Smooth muscle cell (in vitro differentiated cells): ENCODE results near the gene HOXA4. TPM values are rescaled to one million over a fixed set of nuclear protein-coding genes. Genes with fewer than 3 reads are reported as not detected.

Experiments used
- DNase-seq: peaks from one replicate; lab custom pipeline; 2025; ENCODE audit not compliant: unreplicated experiment; lab: John Stamatoyannopoulos, UW
- H2AFZ ChIP-seq: fragments of 200-600 bp; sonication (generic); 2 replicates; pipeline ENCODE4 v1.6.0; 2016; ENCODE audit warnings: antibody characterized with exemption, low read depth, mild to moderate bottlenecking
- H3F3A ChIP-seq: fragments of 200-600 bp; sonication (generic); 2 replicates; pipeline ENCODE4 v1.6.0; 2017; ENCODE audit warnings: antibody characterized with exemption, low read depth
- H3K27ac ChIP-seq: fragments of 200-600 bp; sonication (generic); 2 replicates; pipeline ENCODE4 v1.5.1; 2016; ENCODE audit warnings: low read depth, mild to moderate bottlenecking
- H3K27me3 ChIP-seq: fragments of 200-600 bp; sonication (generic); 2 replicates; pipeline ENCODE4 v1.6.1; 2016; ENCODE audit warnings: low read depth, mild to moderate bottlenecking
- H3K36me3 ChIP-seq: fragments of 200-600 bp; sonication (generic); 2 replicates; pipeline ENCODE4 v1.5.1; 2016; ENCODE audit warnings: low read depth
- H3K4me1 ChIP-seq: fragments of 200-600 bp; sonication (generic); 2 replicates; pipeline ENCODE4 v1.5.1; 2016; ENCODE audit warnings: low read depth
- H3K4me2 ChIP-seq: fragments of 200-600 bp; sonication (generic); 2 replicates; pipeline ENCODE4 v1.6.0; 2016; ENCODE audit warnings: mild to moderate bottlenecking
- H3K4me3 ChIP-seq: fragments of 200-600 bp; sonication (generic); 2 replicates; pipeline ENCODE4 v1.5.1; 2016; ENCODE audit warnings: mild to moderate bottlenecking
- H3K79me2 ChIP-seq: fragments of 200-600 bp; sonication (generic); 2 replicates; pipeline ENCODE4 v1.6.0; 2016; ENCODE audit warnings: low read depth, mild to moderate bottlenecking
- H3K9ac ChIP-seq: fragments of 200-600 bp; sonication (generic); 2 replicates; pipeline ENCODE4 v1.6.0; 2016; ENCODE audit warnings: low read depth
- H3K9me3 ChIP-seq: fragments of 200-600 bp; sonication (generic); replicated peaks from 2 replicates; pipeline ENCODE4 v1.5.1; 2016; ENCODE audit warnings: low read depth
- H4K20me1 ChIP-seq: fragments of 200-600 bp; sonication (generic); 2 replicates; pipeline ENCODE4 v1.6.0; 2016; ENCODE audit warnings: low read depth
- WGBS: methylation state at CpG from one replicate; pipeline ENCODE4 v1.1.7; 2016; ENCODE audit warnings: low lambda C conversion rate; 5-methylcytosine and 5-hydroxymethylcytosine counted together
- polyA plus RNA-seq: library from polyadenylated mRNA; unstranded; fragments of >200 nt; fragmentation: Nextera tagmentation; extraction: Ambion mirVana; gene quantifications from 2 replicates; pipeline ENCODE4 v1.2.1, GENCODE V29; 2016
- total RNA-seq: library from RNA; depleted of rRNA; stranded (reverse); fragments of >200 nt; gene quantifications from 2 replicates; pipeline ENCODE4 v1.2.3, GENCODE V29; 2014
- TF ChIP-seq, protein P1 (sequence below): fragments of 200-600 bp; sonication (generic); IDR thresholded peaks from 2 replicates; pipeline ENCODE4 v1.5.1; 2017; ENCODE audit warnings: borderline replicate concordance, mild to moderate bottlenecking, antibody characterized with exemption; ENCODE audit not compliant: insufficient read depth, poor library complexity, severe bottlenecking

HOXA4 gene
- total and polyA plus RNA-seq, 2 experiments from 2014 or later: 0.22 TPM; not detected in 1

- 60% methylated on average over 35 of the region's 35 CpGs for WGBS
- TF ChIP-seq, protein P1, sequence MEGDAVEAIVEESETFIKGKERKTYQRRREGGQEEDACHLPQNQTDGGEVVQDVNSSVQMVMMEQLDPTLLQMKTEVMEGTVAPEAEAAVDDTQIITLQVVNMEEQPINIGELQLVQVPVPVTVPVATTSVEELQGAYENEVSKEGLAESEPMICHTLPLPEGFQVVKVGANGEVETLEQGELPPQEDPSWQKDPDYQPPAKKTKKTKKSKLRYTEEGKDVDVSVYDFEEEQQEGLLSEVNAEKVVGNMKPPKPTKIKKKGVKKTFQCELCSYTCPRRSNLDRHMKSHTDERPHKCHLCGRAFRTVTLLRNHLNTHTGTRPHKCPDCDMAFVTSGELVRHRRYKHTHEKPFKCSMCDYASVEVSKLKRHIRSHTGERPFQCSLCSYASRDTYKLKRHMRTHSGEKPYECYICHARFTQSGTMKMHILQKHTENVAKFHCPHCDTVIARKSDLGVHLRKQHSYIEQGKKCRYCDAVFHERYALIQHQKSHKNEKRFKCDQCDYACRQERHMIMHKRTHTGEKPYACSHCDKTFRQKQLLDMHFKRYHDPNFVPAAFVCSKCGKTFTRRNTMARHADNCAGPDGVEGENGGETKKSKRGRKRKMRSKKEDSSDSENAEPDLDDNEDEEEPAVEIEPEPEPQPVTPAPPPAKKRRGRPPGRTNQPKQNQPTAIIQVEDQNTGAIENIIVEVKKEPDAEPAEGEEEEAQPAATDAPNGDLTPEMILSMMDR: no peak
- no peak overlapping the region for H3K4me3 ChIP-seq
- H3K27me3 ChIP-seq: peaks cover 69% of the 10 kb centered on the region
- no peaks in the 10 kb centered on the region for H3K36me3 ChIP-seq
- peaks cover 19% of the 10 kb centered on the region for H3K79me2 ChIP-seq
- H3K4me1 ChIP-seq: peaks cover 3% of the 10 kb centered on the region
- no peaks in the 10 kb centered on the region for H4K20me1 ChIP-seq
- H3K9me3 ChIP-seq: no peaks in the 10 kb centered on the region
- H2AFZ ChIP-seq: no peak overlapping the region
- no peak overlapping the region for H3K9ac ChIP-seq
- no peak for DNase-seq
- no peak overlapping the region for H3K27ac ChIP-seq
- H3F3A ChIP-seq: no peaks in the 10 kb centered on the region
- H3K4me2 ChIP-seq: no peak overlapping the region
Observed at GRCh38 chr7:27158436-27159265, 28.1 kb upstream of the HOXA4 start.

DNA sequence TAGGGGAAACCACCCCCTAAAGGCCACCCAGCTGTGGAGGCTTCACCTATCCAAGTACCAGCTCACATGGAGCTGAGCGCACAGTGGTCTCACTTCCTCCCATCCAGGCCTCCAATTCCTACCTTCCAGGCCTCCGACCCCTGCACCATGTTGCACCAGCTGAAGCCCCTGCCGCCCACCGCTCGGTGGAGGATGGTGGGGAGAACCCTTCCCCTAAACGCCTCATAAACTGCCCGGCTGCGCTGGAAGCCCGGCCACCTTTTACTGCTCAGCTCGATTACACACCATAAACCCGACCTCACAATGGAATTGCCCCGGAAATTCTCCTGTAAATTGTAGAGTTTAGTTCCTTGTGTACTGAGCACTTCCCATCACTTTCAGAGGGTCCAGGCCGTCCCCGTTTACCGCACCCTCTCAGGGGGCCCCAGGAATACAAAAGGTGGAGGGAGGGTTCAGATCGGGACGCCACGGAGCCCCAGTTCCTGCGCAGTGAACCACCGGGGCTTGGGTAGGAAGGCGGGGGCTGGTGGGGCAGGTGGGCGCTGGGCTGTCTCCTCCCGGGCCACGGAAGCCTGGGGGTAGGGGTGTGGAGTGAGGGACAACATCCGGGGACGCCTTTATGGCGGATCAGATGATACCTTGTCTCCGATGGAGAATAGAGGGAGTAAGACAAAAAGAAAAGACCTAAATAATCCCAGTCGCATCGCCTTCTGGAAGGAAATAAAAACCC is 27.3 kb upstream of the HOXA4 start:
- H4K20me1 ChIP-seq: no peaks in the 10 kb centered on the region
- no peak overlapping the region for H3K4me2 ChIP-seq
- no peak overlapping the region for H3K9ac ChIP-seq
- H3K79me2 ChIP-seq: peaks cover 11% of the 10 kb centered on the region
- H2AFZ ChIP-seq: no peak overlapping the region
- DNase-seq: no peak
- no peaks in the 10 kb centered on the region for H3K9me3 ChIP-seq
- 46% methylated on average over 30 of the region's 30 CpGs for WGBS
- no peak overlapping the region for H3K4me3 ChIP-seq
- peaks cover 77% of the 10 kb centered on the region for H3K27me3 ChIP-seq
- H3K27ac ChIP-seq: no peak overlapping the region
- H3F3A ChIP-seq: no peaks in the 10 kb centered on the region
- TF ChIP-seq, protein P1: no peak
- peaks cover 3% of the 10 kb centered on the region for H3K4me1 ChIP-seq
- H3K36me3 ChIP-seq: no peaks in the 10 kb centered on the region

DNA sequence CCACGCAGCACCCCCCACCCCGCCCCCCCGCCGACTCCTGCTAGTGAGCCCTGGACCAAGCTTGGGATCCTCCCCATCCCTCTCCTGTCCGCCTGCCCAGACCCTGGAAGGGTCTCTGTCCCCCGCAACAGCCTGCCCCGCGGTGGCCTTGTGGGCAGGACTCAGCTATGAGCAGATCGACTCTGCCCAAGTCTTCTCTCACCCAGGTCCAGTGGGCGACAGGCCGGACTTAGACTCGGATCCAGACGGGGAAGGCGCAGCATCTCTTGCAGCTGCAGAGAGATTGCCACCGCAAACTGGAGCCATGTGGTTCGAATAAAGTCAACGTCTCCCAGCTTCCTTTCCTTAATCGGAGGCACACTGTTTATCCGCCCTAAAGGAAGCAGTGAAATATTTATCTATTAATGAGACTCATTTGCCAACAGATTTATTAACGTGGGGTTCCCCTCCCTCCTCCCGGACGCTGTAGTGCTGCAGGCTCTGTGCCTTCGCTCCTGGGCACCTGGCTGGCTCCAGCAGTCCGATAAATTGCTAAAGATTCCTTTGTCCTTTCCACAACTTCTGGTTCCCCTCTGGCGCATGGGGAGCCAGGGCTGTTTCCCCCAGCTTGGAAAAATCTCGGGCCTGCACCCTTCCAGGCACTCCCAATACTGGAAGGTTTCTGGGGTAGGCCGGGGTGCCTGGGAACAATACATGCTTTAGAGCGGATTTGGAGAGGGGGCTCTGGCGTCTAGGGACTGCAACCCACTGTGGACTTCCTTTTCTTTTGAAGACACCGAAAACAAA is 26.6 kb upstream of the HOXA4 start:
- peaks cover 85% of the 10 kb centered on the region for H3K27me3 ChIP-seq
- peaks cover 3% of the 10 kb centered on the region for H3K4me1 ChIP-seq
- H3K9me3 ChIP-seq: no peaks in the 10 kb centered on the region
- no peak overlapping the region for H2AFZ ChIP-seq
- H3K4me2 ChIP-seq: peak overlapping the region; percentile 91
- H3K4me3 ChIP-seq: peak overlapping the region; percentile 51
- H3K27ac ChIP-seq: no peak overlapping the region
- no peaks in the 10 kb centered on the region for H3F3A ChIP-seq
- no peak overlapping the region for H3K9ac ChIP-seq
- peaks cover 3% of the 10 kb centered on the region for H3K79me2 ChIP-seq
- 47% methylated on average over 27 of the region's 30 CpGs for WGBS
- TF ChIP-seq, protein P1: no peak
- no peaks in the 10 kb centered on the region for H3K36me3 ChIP-seq
- H4K20me1 ChIP-seq: no peaks in the 10 kb centered on the region
- DNase-seq: no peak
